Measurements from ENCODE around the gene PPIL1.

PPIL1 gene

DNA sequence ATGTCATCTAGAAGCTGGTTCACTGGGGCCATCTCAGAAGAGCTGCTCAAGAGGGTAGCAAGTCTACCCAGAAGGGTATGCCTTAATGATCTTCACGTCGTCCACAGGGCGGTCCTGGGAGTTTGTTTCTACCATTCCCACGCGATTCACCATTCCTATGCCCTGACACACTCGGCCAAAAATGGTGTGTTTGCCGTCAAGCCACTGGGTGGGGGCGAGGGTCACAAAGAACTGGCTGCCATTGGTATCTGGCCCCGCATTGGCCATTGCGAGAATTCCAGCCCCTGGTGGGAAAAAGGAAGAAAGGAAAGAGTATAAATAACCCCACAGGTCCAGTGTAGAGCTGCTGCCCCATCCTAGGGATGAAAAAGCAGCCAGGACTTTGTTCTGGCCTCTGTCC is 18.9 kb downstream of the PPIL1 start:
- DNase-seq (ENCODE audit: low read depth) = no peak

GRCh38 chr6:36853325-36853724 is 21.3 kb downstream of the PPIL1 start:
- DNase-seq (ENCODE audit: low read depth) = no peak

DNA sequence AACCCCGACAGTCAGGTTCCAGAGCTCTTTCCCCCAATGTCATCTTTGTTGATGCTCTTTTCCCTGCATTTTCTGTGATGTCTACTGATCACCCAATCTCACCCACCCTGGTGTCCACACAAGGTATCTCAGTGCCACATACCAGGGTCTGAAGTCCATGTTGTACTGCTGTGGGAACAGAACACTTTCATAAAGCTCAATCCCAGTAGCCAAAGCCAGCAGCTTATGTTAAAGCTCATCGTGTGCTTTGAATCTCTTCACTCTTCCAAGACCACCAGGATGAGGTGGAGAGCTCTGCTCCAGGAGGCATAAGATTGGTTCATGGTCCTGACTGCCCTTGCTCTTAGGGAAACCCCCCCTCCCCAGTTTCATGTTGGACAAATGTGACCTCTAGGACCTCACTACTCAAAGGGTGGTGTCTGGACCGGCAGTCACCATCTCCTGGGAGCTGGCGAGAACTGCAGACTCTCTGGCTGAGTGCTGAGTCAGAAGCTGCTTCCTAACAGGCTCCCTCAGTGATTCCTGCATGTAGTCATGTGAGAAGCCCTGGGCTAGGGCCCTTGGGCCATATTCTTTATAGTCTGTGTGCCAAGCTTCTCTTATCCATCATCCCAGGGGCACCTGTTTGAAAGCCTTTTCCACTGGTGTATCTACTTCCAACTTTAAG is 22.0 kb downstream of the PPIL1 start:
- DNase-seq (ENCODE audit: low read depth) = no peak

DNA sequence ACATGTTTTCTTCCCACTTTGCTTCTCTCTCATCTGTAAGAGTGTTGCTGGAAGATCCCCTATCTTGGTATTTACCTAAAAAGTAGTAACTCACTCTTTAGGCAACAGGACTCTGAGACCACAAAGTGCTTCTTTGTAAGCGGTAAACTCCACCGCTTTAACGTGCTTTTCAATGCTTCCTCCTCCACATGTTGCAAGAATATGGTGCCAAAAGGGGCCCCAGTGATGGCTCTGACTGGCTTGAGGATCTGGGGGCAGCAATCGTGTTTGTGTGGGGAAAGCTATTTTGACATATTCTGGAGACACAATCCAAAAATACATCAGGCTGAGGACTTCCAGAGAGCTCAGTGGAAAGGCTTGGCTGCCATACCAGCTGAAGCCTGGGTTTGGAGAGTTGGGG is 23.0 kb downstream of the PPIL1 start:
- no peak for DNase-seq (ENCODE audit: low read depth)

- no peak for DNase-seq (ENCODE audit: low read depth)
These were observed 23.4 kb downstream of the PPIL1 start for GRCh38 chr6:36851149-36851614.

GRCh38 chr6:36850021-36850420 is 24.6 kb downstream of the PPIL1 start:
- no peak for DNase-seq (ENCODE audit: low read depth)

GRCh38 chr6:36848658-36849441 is 25.8 kb downstream of the PPIL1 start:
- no peak for DNase-seq (ENCODE audit: low read depth)

- DNase-seq (ENCODE audit: low read depth) = no peak
These were observed 26.6 kb downstream of the PPIL1 start for GRCh38 chr6:36847991-36848390.

- DNase-seq (ENCODE audit: low read depth) = no peak
These were observed 27.5 kb downstream of the PPIL1 start for GRCh38 chr6:36847152-36847551.

DNA sequence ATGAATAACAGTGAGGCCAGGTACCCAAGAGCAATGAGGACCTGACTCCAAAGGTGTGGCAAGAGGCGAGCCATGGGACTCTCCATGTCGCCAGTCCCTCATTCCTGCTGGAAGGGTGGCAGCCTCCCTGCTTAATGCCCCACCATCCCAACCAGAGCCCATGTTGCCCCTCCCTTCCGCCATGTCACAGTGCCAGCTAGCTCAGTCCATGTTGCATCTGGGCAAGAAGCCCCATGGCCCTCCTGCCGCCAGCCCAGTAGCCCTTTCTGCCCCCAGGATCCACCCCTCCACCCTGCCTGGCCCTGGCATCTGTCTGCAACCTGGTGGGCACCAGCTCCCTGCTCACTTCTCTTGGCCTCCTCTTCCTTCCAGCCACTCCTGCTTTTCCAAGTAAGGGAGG is 29.4 kb downstream of the PPIL1 start:
- no peak for DNase-seq (ENCODE audit: low read depth)

DNA sequence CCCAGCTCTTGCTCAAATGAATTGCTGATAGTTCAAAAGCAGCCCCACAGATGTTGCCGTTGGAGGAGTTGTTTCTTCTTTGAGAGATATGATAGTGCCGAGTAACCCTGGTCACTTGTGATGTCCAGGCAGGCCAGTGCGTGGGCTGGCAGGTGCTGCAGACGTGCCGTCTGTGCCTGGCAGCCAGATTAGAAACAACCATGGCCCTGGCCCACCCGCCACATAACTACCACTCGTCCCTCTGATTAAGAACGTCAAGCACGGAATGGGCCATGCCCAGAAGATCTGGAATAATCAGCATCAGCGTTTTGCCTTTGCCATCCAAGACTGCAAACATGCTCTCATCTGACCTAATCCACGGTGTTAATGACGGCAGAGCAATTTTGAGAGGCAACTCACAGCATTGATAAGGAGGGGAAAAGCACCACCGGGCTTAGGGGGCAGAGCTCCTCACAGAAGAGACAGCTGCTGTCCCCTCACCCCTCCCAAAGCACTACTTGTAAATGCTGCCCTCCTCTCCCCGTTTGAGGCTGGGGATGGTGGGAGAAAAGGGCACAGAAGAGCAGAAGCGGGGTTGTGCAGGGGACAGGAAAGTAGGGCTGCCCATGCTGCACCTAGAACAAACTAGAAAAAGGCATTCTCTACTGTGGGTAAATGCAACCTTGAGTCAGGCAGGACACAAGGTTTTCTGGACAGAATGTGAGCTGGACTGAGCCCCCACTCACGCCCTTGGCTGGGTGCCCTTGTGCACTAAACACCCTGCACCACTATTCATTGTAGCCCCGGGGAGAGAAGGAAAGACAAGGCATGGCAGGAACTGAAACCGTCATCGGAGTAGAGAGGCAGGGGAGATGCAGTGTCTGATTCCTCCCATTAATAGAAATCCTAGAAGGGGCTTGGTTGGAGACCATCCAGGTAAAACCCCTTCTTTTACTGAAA is 30.1 kb downstream of the PPIL1 start:
- no peak for DNase-seq (ENCODE audit: low read depth)

DNA sequence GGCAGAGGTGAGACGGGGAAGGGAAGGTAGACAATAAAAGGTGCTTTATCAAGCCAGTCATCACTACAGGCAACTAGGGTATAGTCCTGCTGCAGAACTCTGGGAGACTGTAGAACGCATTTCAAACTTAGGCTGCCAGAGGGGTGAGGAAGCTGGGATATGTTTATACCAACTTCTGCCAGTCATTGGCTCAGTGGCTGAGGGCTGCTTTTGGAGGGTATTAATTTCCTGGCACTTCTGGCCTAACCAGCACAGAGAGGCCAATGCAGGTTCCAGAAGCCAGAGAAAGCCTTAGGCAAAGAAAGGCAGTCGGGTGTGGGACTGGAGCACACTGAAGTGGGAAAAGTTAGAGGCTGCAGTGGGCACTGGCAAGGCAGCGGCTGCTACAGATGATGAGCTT is 31.4 kb downstream of the PPIL1 start:
- DNase-seq (ENCODE audit: low read depth) = no peak

- no peak for DNase-seq (ENCODE audit: low read depth)
These were observed 32.8 kb downstream of the PPIL1 start for GRCh38 chr6:36841756-36842155.

- DNase-seq (ENCODE audit: low read depth) = peak; percentile 19
These were observed 33.9 kb downstream of the PPIL1 start for GRCh38 chr6:36840432-36841403.

- no peak for DNase-seq (ENCODE audit: low read depth)
These were observed 34.7 kb downstream of the PPIL1 start for GRCh38 chr6:36839749-36840431.

DNA sequence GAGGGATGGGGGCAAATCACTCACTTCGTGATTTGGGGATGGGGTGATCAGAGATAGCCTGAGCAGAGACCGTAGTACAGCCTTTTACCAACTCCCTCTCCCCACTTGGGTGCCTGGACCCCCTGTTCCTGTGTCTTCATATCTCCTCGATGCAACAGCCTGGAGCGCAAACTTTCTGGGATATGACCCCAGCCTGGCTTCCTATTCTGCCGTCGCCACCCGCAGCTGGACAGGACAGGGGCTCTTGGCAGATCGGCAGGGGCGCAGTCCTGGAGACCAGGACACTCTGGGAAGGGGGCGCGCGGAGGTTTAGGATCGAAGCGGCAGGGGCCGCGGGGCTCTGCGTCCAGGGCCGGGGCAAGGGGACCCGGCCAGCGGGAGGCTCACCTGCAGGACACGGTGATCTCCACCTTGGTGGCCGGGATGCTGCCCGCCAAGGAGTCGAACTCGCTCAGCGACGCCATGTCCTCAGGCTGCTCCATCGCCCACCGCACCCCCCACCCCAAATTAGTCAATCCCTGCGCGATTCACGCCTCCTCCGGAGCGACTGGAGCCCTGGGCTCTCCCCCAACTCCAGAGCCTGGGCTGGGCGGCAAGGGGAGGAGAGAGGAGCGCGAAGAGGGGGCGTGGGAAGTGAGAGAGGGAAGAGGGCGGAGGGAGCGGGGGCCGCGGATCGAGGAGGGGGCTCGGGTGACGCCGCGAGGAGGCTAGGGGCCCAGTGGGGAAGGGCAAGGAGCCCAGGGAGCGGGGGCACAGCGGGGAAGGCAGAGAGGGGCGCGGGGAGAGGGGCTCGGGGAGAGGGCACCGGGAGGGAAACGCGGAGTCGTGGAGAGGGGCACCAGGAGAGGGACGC is 35.5 kb downstream of the PPIL1 start, which contains the start of gene CPNE5:
Gene CPNE5 (minus strand): TSS at position 549 of the 853 bp plus-strand sequence. CDS start 67 bp downstream, at position 482.
- DNase-seq (ENCODE audit: low read depth) = no peak

- no peak for DNase-seq (ENCODE audit: low read depth)
These were observed 36.9 kb downstream of the PPIL1 start for GRCh38 chr6:36837686-36838085.

GRCh38 chr6:36837022-36837339 is 37.6 kb downstream of the PPIL1 start:
- DNase-seq (ENCODE audit: low read depth) = no peak

DNA sequence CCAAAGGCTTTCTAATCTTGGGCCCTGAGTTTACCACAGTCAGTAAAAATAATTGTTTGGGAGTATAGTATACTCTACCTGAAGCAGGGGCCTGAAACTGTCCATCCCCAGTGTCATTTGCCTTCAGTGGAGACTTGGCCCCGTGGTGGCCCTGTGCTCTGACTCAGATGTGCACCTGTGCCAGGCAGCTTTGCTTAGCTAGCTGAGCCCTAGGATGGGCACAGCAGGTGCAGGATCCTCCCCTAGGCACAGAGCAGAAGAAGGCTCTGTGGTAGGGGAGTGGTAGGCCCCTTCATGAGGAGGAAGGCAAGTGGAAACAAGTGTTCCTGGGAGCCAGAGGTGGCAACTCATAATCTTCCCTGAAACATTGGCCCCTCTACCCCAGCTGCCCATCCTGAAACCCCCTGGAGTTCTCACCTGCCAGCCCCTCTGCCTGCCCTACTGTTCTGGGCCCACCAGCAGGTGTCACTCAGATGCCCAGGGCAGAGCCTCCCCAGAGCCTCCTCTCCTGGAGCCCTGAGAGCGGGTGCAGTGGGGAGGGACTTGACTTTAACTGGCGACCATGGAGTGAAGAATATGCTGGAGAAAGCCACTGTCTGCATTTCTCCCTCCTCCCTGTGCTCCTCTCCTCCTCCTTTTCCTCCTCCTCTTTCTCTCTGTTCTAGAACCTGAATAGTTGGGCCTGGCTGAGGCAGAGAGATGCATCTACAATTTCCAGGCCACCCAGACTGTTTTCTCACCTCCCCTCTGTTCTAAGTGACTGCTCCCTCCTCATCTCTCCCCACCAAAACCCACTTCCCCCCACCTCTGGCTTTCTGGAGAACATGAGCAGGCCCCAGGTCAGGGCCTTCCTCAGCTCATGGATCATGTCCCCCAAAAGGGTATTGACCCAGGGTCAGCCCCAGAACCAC is 38.2 kb downstream of the PPIL1 start:
- no peak for DNase-seq (ENCODE audit: low read depth)

Measured in stimulated activated CD8-positive, alpha-beta memory T cell treated with anti-CD3 and anti-CD28 coated beads, Interleukin-12 subunit alpha, Interleukin-12 subunit beta, amount 100 ng/mL, for 4 hours (primary cell).